GM18511 (cell line): ENCODE measurements around the gene SPIRE1.

Experiments used
- ATAC-seq: cut with Tn5 transposase; IDR thresholded peaks from one replicate; pipeline ENCODE4 v1.9.1; 2021; ENCODE audit warnings: mild to moderate bottlenecking, moderate library complexity; ENCODE audit not compliant: unreplicated experiment

SPIRE1 gene

DNA sequence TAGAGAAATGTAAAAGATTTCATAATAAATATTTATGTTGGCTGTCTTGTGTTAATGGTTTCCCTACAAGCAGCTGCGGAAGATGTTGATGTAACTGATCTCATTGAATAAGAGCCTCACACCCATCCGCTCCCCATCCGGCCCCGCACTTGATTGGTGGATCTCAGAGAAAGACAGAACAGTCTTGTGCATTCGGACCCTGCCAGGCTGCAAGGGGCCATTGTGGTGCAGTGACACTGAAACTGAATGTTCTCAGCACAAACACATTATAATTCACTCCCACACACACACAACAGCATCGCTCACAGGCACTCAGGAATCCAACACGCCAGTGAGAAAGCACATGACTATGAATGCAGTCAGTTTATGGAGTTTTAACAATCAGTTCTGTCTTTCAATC, 202.4 kb downstream of the SPIRE1 start:
- no peak for ATAC-seq

DNA sequence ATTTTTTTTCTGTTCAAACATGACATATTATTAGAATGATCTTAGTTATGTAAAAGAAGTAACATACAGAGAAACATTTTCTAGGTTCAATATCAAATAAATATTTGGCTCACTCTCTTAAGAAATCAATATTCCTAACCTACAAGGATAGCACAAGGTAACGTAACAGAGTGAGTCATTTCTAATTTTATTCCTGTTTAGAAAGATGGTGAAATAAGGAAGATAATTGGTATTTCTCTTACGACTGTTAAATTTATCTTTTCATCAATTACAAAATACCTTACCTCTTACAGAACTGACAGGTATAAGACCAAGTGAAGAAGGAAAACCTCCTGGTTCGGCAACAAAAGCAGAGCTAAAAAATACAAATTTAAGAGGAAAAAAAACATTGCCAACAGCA, 205.1 kb downstream of the SPIRE1 start:
- no peak for ATAC-seq

DNA sequence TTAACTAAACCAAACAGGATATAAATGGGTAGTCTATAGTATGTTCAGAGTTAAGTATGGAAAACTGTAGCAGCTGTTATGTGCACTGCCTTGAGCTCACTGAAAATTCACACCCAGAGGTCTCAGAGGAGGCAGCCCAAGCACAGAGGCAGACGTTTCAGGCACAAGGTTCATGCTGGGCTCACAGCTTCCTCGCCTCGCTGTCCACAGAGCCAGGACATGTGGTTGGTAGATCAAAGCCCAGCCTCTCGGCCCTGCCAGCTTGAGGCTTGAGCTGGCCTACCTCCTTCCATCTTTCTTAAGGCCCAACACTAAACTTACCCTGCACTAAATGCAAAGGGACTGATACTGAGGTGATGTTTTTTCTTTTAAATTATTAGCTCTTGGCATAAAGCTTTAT, 206.5 kb downstream of the SPIRE1 start:
- no peak for ATAC-seq

DNA sequence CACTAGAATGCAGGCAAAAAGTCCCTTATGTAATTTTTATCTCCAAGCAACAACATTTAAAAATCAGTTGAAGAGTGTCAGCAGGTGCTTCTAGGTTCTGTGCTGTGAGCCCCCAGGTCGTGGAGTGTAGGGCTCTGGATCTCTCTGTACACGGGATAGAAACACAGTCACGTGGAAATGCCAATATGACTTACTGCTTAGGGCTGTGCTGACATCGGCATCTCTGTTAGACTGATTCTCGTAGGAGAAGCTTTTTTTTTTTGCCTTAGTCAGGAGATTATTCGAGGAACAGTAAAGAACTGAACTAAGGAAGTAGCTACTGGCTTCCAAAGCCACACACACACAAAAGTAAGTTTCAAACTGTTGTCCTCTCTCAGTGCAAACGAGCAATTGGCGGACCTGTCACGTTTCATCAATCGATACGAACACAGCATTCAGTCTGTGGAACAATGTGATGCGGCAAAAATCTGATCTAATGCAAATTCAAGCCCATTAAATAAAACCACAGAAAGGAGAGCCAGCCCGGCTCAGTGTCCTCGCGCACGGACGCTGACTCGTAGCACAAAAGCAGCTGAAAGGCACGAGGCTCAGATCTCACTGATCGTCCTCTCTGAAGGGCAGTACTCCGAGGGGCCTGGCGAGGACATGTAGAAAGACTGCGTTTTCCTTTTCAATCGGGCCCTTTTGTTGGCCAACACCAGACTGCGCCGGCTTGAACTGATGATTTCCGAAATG, 208.7 kb downstream of the SPIRE1 start:
- ATAC-seq: no peak

DNA sequence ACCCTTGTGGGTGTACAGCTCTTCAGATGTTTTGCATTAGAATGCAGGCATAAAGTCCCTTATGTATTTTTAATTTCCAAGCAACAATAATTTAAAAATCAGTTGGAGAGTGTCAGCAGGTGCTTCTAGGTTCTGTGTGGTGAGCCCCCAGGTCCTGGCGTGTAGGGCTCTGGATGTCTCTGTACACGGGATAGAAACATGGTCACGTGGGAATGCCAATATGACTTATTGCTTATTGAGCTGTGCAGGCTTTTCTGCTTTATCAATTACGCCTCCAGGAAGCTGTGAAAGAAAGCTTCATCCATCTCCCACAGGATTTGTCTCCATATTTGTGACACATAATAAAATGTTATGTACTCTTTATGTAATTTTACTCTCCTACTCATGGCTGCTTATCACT, 212.4 kb downstream of the SPIRE1 start:
- no peak for ATAC-seq

DNA sequence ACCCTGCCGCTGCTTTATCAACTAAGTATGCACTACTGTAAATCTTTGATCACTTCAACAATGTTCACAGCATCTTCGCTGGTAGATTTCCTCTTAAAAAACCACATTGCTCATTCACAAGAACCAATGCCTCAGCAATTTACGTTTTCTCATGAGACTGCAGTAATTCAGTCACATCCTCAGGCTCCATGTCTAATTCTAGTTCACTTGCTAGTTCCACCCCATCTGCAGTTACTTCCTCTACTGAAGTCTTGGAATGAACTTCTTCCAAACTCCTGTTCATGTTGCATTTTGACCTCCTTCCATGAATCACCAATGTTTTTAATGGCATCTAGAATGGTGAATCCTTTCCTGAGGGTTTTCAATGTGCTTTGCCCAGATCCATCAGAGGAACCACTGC, 214.4 kb downstream of the SPIRE1 start:
- no peak for ATAC-seq

DNA sequence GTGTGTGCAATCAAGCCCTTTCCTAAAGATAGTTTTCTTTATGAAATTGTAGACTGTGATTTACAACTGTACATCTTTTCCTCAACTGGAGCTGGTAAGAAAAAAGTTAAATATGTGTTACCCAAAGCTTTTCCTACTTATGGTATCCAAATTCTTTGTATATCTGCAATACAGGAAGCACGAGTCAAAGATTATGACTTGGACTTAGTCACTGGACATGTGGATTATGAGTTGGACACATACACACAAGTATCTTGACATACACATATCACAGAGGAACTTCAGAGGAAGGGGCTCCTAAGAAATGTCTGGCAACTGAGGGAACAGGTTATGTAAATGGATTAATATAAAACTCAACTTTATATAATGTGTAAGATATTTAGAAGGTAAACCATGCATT, 215.0 kb downstream of the SPIRE1 start:
- no peak for ATAC-seq

DNA sequence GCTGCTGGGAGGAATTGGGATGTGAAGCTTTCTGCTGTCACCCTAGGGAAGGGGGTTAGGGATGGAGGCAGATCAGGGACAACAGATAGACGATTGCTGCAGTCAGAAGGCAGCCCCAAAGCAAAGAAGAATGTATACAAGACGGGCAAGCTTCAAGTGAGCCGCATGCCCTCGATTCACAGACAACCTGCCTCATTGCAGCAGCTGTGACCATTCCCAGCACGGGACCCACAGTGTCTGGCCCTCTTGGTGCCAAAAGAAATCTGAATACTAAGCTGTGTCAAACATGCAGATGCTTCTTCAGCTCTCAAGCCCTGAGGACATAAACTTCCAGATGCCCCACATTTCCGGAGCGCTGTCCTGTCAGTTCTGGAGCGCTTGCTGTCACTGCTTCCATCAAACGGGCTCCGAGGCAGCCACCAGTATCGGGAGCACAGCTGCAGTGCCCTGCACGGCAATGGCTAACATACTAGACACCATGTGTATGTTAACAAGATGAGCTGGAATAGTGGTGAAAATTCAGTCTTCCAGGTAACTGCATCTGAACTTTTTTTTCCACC, 216.4 kb downstream of the SPIRE1 start:
- no peak for ATAC-seq

DNA sequence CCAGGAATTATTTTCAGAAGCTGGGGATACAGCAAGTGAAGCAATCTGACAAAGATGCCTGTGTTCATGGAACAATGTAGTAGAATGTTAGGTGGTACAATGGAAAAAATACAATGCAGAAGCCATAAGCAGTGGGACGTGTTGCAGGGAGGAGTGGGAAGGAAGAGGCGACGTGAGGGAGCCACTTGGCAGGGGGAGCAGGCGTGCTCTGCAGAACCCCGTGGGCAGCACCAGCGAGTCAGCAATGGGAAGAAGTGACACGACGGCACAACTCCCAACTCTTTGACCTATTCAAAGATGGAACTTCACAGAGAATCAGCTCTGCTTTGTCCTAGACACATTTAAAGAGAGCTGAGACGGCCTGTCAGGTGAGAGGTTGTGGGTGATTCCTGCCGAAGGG, 219.7 kb downstream of the SPIRE1 start:
- ATAC-seq: no peak

DNA sequence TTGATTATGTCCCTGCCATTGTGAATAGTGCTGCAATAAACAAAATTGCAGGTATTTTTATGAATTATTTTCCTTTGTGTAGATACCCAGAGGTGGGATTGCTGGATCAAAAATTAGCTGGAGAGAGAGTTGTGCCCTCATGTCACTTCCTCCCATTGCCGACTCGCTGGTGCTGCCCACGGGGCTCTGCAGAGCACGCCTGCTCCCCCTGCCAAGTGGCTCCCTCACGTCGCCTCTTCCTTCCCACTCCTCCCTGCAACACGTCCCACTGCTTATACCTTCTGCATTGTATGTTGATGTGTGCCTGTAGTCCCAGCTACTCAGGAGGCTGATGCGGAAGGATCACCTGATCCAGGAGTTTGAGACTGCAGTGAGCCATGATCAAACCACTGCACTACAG, 222.0 kb downstream of the SPIRE1 start:
- no peak for ATAC-seq

DNA sequence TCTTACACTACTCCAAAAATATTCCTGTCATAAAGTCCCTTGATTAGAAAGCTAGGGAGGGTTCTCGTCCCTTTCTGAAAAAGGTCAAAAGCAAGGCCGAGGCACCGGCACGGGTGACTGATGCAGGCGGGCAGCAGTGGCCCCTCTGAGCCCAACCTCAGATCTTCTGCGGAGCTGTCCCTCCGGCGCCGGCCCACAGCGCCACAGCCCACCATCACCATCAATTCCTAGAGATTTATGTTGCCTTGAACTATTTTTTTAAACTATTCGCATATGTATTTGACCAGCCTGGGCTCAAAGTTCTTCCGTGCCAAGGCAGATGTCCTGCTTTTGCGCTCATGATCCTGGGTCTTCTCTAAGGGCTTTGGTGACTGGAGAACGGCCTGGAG, 223.4 kb downstream of the SPIRE1 start:
- no peak for ATAC-seq

DNA sequence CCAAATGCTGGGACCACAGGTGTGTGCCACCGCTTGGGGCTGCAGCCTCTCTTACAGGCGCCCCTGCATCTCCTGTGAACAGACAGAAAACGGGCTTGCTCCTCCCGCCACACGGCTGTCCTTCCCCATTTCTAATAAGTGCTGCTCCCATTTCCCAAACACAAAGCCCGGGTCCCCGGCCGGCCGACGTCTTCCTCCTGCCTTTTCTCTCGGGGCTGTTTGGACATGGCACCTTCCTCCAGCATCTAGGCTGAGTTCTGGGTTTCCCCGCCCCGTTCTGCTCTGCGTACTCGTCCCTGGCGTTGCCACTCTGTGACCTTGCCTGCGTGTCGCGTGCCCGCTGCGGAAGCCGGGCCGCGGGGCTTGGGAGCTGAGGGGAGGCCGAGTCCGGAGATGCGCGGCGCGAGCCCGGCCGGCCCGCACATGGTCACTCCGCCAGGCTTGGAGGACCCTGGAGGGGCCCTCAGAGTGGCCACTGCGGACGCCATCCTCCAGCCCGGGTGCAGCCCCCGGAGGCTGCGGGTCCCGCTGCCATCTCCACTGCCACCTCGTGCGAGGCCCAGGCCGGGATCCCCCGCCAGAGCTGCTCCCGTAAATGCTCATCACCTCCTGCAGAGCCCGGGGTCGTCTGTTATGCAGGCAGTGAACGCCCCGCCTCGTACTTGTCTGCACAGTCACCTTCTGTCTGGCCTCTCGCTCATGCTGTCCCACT, 223.9 kb downstream of the SPIRE1 start:
- ATAC-seq: no peak

DNA sequence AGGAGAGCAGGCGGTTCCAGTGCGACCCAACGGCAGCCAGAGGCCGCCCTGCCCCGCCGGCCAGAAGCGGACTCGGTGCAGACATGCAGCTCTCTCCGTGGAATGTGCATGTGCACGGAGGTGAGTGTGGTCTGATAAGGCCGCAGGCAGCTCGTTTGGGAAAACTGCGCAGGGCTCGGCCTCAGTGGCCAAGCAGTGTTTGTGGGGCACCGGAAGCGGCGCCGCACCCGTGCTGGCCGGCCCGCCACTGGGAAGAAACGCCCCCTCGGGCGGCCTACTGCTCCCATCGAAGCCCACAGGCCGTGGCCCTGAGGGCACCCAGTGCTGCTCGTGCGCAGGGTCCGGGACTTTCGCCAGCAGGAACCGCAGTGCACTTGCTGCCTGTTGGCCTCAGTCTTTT, 225.0 kb downstream of the SPIRE1 start:
- ATAC-seq: no peak

DNA sequence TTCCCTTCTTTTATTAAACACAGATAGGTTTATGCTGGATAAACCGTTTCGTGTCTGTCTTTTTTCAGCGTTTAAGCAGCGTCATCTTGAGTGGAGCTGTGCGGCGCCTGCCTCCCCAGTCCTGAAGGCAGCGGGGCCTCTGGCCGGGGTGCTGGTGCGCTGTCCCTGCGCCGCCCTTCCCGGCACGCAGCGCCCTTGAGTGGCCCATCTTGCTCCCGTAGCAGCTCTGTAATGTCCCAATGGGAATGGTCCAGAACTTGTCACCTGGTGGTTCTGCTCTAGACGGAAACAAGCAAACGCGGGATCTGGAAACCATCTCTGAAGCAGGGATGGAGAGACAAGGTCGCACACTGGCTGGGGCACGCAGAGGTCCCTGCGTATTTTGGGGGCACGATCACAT, 225.7 kb downstream of the SPIRE1 start:
- no peak for ATAC-seq

DNA sequence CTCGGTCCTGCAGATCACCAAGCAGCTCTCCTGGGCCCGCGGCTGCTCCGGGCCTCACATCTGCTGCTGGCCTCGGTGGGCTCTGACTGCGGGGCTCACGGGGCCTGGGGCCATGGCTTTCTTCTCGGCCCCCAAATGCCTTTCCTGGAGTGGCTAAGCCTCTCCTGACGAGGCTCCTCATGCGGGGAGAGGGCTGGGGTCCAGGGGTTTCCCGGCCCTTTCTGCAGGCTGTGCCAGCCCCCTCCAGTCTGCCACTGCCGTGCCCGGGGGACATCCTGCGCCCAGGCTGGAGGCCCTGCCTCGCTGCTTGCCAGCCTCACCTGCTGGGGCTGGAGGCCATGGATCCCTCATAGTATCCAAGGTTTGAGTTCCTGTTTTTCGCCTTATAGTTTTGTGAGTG, 226.3 kb downstream of the SPIRE1 start:
- ATAC-seq: no peak

DNA sequence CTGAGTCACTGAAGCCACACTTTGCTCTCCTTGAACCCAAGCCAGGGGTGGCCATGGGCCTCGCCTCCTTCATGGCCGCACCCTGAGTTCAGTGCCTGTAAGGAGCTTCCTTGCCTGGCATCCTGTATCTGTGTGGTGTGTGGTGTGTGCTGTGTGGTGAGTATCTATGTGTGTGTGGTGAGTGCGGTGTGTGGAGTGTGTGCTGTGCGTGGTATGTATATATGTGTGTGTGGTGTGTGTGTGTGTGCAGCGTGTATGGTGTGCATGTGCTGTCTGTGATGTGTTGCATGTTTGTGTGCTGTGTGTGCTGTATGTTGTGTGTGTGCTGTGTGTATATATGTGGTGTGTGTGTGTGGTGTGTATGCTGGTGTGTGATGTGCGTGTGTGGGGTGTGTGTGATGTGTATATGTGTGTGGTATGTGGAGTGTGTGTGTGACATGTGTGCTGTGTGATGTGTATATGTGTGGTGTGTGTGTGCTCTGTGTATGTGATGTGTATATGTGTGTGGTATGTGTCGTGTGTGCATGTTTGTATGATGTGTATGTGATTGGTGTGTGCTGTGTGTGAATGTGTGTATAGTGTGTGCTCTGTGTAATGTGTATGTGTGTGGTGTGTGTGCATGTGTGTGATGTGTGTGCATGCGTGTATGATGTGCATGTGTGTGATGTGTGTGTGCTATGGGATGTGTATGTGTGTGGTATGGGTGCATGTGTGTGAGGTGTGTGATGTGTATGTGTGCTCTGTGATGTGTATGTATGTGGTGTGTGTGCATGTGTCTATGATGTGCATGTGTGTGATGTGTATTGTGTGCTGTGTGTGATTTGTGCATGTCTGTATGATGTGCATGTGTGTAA, 227.5 kb downstream of the SPIRE1 start:
- no peak for ATAC-seq

DNA sequence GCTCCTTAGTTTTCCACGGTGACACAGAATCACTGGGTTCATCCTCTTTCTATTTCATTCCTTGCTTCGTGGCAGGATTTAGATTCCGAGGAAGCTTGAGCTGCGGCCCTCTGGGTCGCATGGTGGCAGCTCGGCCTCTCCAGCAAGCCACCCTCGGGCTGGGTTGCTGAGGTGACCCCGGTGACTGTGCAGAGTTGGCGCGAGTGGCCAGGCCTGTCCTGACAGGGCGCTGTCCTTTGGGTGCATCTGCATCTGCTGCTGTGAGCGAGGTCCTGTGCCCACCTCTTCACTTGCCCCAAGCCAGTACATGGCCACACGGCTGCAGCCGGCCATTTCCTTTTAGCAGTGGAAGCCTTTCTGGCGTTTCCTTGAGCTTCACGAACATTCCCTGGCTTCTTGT, 228.4 kb downstream of the SPIRE1 start:
- ATAC-seq: no peak

DNA sequence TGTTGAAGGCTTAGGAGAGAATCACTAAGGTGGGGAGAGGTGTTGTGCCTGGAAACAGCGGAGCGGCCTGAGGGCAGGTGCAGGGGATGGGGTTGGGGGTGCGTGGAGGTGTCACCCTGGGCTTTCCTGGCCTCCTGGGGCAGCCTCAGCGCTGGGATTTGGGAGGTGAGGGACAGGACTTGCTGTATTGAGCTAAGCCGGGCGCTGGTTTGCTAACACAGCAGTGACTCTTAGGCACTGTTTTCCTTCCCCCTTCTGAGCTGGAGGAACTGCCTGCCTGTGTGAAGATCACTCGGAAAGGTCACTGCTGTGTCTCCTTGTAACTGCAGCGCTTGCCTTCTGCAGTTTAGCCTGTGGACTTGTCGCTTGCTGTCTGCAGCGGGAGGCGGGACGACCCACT, 229.0 kb downstream of the SPIRE1 start:
- no peak for ATAC-seq

DNA sequence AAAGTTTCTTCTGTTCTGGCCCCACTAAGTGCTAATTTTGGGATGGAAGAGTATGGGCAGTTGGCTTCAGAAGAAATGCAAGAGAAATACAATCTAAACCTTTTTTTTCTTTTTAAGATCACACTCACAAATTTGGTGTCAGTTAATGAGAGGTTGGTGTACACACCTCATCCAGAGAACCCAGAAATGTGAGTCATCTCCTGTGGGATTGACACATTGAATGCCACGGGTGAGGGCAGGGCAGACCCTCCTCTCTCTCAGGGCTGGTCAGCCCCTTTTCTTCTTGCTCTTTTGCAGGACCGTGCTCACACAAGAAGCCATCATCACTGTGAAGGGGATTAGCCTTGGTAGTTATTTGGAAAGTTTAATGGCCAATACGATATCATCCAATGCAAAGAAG, 231.0 kb downstream of the SPIRE1 start:
- ATAC-seq: no peak

DNA sequence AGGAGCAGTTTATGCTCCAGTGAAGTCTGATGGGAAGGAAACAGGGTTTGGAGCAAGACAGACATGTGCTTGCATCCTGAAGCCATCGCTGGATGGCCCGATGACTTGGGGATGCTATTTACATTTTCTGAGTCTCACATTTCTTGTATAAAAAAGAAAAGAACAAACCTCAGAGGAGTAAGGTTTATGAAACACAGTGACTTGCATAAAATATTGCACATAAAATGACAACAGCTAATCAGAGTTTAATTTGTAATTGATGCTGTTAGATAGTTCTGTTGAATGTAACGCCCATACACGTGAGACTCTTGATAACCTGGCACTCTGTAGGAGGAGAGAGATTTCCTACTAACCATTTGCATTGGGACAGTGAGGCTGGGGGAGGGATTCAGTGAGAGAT, 233.7 kb downstream of the SPIRE1 start:
- no peak for ATAC-seq

DNA sequence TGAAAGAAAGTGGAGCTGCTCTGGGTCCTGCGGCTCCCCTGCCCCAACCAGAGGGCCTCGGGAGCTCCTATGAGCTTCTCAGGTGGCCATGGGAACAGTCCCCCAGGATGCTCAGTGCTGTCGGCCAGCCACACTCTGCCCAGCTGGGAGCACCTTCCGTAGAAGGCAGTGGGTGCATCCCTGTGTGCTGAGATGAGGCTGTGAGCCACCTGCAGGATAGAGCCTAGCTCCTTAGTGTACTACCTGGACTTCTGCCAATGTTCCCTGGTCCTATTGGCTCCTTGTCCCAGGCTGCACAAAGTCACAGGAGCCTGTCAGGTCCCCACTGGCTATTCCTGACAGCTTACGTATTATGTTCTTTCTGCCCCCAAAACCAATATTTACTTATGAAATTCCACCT, 234.1 kb downstream of the SPIRE1 start:
- no peak for ATAC-seq

DNA sequence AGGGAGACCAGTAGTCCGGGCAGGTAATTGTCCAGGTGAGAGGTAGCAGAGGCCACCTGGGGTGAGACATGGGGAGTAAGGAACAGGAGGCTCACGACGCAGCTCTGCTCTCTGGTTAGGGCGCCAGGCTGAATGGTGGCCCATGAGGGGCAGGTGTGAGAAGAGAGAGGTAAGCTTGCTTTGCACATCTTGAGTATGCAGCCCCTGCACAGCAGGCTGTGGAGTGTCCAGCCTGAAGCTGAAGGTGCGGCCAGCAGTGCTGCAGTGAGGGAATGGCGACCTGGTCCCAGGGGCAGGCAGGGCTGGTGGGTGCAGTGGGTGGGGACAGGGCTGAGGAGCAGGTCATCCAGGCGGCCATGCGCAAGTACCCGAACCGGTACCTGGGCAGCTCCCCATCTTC, 234.5 kb downstream of the SPIRE1 start:
- no peak for ATAC-seq
